NB4 (cell line): ENCODE measurements around the gene GAS7.

Experiments used
- DNase-seq: peaks from one replicate; pipeline ENCODE4 v3.0.0; 2010; ENCODE audit warnings: low read depth
- H3K4me3 ChIP-seq: one replicate; pipeline ENCODE4 v1.5.1; 2011; ENCODE audit warnings: mild to moderate bottlenecking, low read depth, low read length, moderate library complexity
- CTCF ChIP-seq: IDR thresholded peaks from one replicate; pipeline ENCODE4 v1.5.1; 2012; ENCODE audit warnings: low read depth, low read length
- MAX ChIP-seq: IDR thresholded peaks from 2 replicates; pipeline ENCODE4 v1.6.1; 2011; ENCODE audit warnings: low read depth, low read length
- MYC ChIP-seq: IDR thresholded peaks from 2 replicates; pipeline ENCODE4 v1.6.1; 2011; ENCODE audit warnings: low read depth, low read length
- POLR2A ChIP-seq: IDR thresholded peaks from 2 replicates; pipeline ENCODE4 v1.6.1; 2011; ENCODE audit warnings: mild to moderate bottlenecking; ENCODE audit not compliant: insufficient read length; ENCODE audit errors: extremely low read depth

GAS7 gene

GRCh38 chr17:10200016-10200415 is 1.6 kb upstream of the GAS7 start:
- H3K4me3 ChIP-seq: no peak overlapping the region
- no peak for DNase-seq
- TF ChIP-seq MAX: no peak
- no peak for TF ChIP-seq CTCF
- TF ChIP-seq POLR2A: no peak
- TF ChIP-seq MYC: no peak

GRCh38 chr17:10197721-10198508 is 491 bp downstream of the GAS7 start:
- DNase-seq: peak; percentile 50
- no peak for TF ChIP-seq CTCF
- TF ChIP-seq MAX: no peak
- no peak for TF ChIP-seq POLR2A
- no peak for TF ChIP-seq MYC
- peak overlapping the region; percentile 54 for H3K4me3 ChIP-seq

- TF ChIP-seq MYC: no peak
- no peak for TF ChIP-seq CTCF
- TF ChIP-seq MAX: no peak
- TF ChIP-seq POLR2A: no peak
- peak overlapping the region; percentile 54 for H3K4me3 ChIP-seq
- DNase-seq: no peak
Measured at GRCh38 chr17:10197362-10197720, 1.1 kb downstream of the GAS7 start.

DNA sequence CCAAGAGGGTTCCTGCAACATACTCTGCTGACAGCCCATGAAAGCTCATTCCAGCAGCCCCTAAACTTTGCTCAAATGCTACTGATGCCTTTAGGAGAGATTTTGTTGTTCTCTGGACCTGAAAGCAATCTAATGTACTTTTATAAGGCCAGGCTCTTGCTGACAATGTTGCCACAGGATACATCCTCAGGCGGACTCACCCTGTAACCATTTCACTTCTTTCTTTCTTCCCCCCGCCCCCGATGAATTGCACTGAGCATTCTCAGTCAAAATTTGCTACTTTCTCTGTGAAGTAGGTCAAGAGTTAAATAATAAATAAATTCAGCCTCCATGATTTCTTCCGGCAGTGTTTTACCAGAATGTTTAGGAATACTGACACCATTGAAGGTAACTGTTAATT is 1.5 kb downstream of the GAS7 start:
- no peak for DNase-seq
- H3K4me3 ChIP-seq: no peak overlapping the region
- TF ChIP-seq MAX (no peak), MYC (no peak), POLR2A (no peak)

DNA sequence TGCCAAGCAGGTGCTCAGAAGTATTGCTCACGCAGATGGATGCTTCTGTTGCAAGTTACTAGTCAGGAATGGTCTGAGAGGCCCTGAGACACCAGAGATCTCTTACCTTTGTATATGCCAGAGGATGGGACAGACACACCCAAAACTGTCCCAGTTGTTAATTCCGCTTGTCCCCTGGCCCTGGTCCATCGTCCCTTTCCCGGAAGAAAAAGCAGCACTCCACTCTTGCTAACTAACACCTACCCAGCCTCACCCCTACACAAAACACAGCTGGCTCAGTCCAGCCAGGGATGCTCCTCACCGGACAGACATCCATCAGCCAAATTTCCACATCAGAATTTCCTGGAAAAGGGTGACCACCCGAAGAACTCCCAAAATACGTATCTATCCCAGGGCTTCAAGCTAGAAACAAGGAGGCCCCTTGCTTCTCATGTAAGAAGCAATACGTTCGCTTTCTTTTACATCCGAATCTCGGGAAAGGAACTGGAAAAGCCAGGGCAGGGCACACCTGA is 2.0 kb downstream of the GAS7 start:
- no peak for TF ChIP-seq CTCF
- no peak for TF ChIP-seq MAX
- no peak for TF ChIP-seq MYC
- TF ChIP-seq POLR2A: no peak
- no peak for DNase-seq
- no peak overlapping the region for H3K4me3 ChIP-seq

- no peak overlapping the region for H3K4me3 ChIP-seq
- TF ChIP-seq MYC (no peak), POLR2A (no peak), CTCF (no peak), MAX (no peak)
- no peak for DNase-seq
Measured at GRCh38 chr17:10195090-10195805, 3.2 kb downstream of the GAS7 start.
